Thyroid gland (tissue), 4 donors: ENCODE measurements around the gene LRRC73.

Source experiments
- POLR2A ChIP-seq, 2 donors: fragments of 450-650 bp; IDR thresholded peaks; one replicate each; pipeline ENCODE4 v1.6.1; 2017; ENCODE audit warnings: antibody characterized with exemption in 2 of 2, mild to moderate bottlenecking in 2 of 2, moderate library complexity in 1 of 2
- TF ChIP-seq, protein P1 (sequence below), 6 experiments: fragments of 200-600 bp in 3 of 6; fragments of 450-650 bp in 3 of 6; sonication (generic) in 3 of 6; IDR thresholded peaks; one replicate each; pipeline ENCODE4 v1.5.1; 2016 to 2019; ENCODE audit warnings: antibody characterized with exemption in 6 of 6, mild to moderate bottlenecking in 2 of 6, inconsistent platforms in 1 of 6, moderate library complexity in 1 of 6

DNA sequence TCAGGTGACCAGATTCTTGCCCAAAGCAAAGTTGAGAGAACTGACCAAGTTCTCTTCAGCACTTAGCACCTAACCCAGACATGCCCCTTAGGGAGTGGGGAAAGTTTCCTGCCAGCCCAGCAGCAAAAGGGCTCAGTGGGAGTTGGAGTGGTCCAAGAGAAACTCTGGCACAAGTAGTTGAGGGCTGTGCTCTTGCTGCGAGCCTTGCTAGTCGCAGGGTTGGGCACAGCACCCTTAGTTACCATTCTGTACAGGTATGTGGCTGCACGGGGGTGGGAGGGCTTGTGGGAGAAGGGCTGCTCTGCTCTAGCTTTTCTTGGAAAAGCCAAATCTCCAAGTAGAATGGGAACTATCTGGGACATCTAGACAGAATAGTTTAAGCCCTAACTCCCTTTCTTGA lies 13.1 kb upstream of the LRRC73 start:
- TF ChIP-seq, protein P1, sequence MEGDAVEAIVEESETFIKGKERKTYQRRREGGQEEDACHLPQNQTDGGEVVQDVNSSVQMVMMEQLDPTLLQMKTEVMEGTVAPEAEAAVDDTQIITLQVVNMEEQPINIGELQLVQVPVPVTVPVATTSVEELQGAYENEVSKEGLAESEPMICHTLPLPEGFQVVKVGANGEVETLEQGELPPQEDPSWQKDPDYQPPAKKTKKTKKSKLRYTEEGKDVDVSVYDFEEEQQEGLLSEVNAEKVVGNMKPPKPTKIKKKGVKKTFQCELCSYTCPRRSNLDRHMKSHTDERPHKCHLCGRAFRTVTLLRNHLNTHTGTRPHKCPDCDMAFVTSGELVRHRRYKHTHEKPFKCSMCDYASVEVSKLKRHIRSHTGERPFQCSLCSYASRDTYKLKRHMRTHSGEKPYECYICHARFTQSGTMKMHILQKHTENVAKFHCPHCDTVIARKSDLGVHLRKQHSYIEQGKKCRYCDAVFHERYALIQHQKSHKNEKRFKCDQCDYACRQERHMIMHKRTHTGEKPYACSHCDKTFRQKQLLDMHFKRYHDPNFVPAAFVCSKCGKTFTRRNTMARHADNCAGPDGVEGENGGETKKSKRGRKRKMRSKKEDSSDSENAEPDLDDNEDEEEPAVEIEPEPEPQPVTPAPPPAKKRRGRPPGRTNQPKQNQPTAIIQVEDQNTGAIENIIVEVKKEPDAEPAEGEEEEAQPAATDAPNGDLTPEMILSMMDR (IDR thresholded peaks at IDR 0.05) = no peak
- TF ChIP-seq POLR2A (IDR thresholded peaks at IDR 0.05) = no peak
